HFF-Myc (cell line): ENCODE results near the gene SNRPB2.

Source experiments
- DNase-seq: peaks from one replicate; pipeline ENCODE4 v3.0.0-alpha.2; 2011; ENCODE audit warnings: low read depth; ENCODE audit errors: extremely low read depth
- H3K4me3 ChIP-seq: replicated peaks from 2 replicates; pipeline ENCODE4 v1.5.1; 2011; ENCODE audit warnings: low read depth, mild to moderate bottlenecking, control low read depth, low read length
- TF ChIP-seq, protein P1 (sequence below): IDR thresholded peaks from 2 replicates; pipeline ENCODE4 v1.5.1; 2012; ENCODE audit warnings: mild to moderate bottlenecking, low read depth, low read length, control low read depth; ENCODE audit errors: missing control alignments

The SNRPB2 gene

DNA sequence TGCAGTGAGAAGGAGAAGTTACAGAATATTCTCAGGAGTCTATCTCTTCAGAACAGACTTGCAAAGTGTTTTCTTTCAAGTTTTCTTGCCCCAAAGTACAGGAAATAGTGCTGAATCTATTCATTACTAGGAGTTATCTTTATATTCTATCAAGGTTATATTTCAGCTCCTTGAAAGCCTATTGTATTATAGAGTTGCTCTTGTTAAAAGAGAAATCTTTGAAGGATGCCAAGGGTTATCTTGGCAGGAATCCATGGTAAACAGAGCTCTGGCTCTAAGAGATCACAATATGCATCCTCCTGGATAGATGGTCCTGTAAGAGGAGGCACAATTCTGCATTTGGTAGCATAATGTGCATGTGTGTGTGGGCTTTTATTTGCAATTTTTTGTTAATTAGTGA is 21.2 kb upstream of the SNRPB2 start:
- no peak for DNase-seq
- no peak overlapping the region for H3K4me3 ChIP-seq
- TF ChIP-seq, protein P1, sequence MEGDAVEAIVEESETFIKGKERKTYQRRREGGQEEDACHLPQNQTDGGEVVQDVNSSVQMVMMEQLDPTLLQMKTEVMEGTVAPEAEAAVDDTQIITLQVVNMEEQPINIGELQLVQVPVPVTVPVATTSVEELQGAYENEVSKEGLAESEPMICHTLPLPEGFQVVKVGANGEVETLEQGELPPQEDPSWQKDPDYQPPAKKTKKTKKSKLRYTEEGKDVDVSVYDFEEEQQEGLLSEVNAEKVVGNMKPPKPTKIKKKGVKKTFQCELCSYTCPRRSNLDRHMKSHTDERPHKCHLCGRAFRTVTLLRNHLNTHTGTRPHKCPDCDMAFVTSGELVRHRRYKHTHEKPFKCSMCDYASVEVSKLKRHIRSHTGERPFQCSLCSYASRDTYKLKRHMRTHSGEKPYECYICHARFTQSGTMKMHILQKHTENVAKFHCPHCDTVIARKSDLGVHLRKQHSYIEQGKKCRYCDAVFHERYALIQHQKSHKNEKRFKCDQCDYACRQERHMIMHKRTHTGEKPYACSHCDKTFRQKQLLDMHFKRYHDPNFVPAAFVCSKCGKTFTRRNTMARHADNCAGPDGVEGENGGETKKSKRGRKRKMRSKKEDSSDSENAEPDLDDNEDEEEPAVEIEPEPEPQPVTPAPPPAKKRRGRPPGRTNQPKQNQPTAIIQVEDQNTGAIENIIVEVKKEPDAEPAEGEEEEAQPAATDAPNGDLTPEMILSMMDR: no peak

DNA sequence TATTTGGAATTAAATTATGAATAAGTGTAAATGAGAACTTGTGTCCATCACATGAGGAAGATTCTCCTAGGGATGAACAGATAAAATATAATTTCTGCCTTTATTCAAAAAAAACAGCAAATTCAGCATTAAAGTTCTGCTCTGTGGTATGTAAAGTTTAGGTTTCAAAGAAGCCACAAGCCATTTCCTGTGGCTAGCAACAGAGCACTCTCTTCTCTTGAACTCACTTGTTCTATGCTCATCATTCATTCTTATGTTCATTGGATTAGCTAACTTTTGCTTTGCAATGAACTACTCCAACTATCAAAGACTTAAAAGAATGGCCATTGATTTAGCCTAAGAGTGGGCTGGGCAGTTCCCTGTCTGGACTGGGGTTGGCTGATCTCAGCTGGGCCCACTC is 20.8 kb upstream of the SNRPB2 start:
- DNase-seq: no peak

DNA sequence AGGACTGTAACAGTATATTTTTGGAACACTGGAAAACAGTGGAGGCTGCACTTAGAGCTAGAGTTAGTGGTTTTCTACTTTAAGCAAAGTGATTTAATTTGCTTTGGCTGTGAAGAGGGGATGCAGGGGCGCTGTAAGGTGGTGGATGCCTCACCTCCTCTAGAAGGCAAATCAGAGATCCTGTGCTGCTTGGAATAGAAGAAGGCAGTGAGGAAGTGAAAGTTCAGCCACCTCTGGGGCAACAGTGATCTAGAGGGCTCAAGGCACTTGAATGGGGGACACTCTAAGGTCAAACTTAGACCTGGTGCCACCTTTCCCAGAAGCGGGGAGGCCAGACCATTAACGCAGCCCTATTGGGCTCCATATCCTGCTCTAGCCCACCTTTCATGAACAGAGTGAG is 19.0 kb upstream of the SNRPB2 start:
- TF ChIP-seq, protein P1: no peak
- no peak for DNase-seq

More for the DNA sequence above, 20.8 kb upstream of the SNRPB2 start:
- TF ChIP-seq, protein P1: no peak
- H3K4me3 ChIP-seq: no peak overlapping the region

DNA sequence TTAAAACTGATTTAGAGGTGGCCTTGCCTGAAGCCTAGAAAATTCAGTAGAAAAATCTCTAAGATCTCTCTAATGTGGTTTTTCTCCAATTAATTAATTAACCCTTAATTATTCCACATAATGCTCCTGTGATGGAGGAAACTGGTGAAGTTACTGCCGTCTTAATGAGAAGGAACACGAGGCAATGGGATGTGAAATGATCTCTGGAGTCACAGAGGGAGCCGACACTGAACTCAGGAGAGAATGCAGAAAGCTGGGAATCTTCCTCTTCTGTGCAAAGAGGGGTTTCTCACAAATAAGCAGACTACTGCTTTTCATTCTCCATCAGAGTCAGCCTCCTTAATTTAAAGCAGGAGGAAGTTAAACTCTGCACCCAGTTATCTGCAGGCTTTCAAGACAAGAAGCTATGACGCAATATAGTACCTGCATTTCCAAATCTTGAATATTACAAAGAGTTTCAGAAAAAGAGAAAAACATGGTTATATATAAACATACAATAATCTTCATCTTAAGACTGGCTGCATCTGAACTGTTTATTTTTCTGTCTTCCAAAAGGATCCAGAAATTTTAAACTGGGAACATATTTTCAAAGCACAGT is 18.1 kb upstream of the SNRPB2 start:
- TF ChIP-seq, protein P1: no peak
- no peak overlapping the region for H3K4me3 ChIP-seq
- DNase-seq: no peak

More for the DNA sequence above, 19.0 kb upstream of the SNRPB2 start:
- H3K4me3 ChIP-seq: no peak overlapping the region

DNA sequence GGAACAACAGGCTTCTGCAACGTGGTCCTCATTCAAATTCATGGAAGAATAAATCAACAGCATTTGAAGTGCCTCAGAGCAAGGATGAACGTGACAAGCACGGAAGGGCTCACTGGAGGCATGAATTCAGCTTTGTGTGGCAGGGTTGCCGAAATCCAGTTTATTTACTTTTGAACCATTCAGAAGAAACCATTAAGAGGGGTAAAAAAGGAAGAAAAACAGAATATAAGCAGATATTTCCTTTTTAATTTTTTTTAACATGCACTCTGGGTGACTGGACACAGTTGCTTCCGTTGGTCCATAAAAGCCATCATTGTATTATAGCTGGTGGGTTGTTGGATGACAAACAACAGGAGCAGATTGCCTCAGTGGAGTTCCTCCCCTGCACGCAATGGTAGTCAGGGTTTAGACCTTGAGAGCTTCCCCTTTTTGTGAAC is 17.3 kb upstream of the SNRPB2 start:
- no peak for DNase-seq
- no peak overlapping the region for H3K4me3 ChIP-seq
- TF ChIP-seq, protein P1: no peak

DNA sequence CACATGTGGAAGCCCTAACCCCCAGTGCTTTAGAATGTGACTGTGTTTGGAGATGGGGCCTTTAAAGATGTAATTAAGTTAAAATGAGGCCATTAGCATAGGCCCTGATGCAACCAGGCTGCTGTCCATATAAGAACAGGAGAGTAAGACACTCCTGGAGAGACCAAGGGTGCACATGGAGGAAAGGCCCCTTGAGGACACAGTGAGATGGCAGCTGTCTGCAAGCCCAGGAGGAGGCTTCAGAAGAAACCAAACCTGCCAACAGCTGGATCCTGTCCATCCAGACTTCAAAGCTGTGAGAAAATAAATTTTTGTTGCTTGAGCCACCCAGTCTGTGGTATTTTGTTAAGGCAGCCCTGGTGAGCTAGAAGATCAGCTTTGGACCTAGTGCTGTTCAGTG is 16.8 kb upstream of the SNRPB2 start:
- no peak overlapping the region for H3K4me3 ChIP-seq
- TF ChIP-seq, protein P1: no peak
- no peak for DNase-seq

DNA sequence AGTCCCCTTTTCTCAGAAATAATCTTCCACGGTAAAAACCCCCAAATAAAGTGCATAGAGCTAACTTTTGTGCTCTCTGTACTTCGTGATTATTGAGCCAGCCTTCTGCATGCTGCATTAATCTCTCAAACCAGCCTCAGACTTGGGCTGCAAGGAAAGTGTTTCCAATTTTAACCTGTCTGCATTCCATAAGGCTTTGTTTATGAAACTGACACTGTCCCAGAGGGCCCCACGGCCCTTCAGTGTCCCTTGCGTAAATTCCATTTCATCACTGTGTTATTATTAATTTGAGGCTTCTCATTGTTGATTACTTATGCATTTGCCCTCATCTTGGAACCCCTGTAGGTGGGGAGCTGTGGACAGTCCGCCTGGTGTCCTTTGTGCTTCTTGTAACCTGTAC is 15.6 kb upstream of the SNRPB2 start:
- no peak overlapping the region for H3K4me3 ChIP-seq
- TF ChIP-seq, protein P1: no peak
- DNase-seq: no peak
